OCI-LY7 (cell line): ENCODE results near the gene LPCAT1.

Experiments used
- CTCF ChIP-seq: fragments of 200-600 bp; sonication (generic); conservative IDR thresholded peaks from 2 replicates; pipeline ENCODE4 v1.5.1; 2014; ENCODE audit warnings: mild to moderate bottlenecking, antibody characterized with exemption, low read length, moderate library complexity, mixed read lengths
- EZH2phosphoT487 ChIP-seq: fragments of 200-600 bp; sonication (generic); IDR thresholded peaks from 2 replicates; pipeline ENCODE4 v1.6.1; 2018; ENCODE audit warnings: low read depth, borderline replicate concordance, mild to moderate bottlenecking, mixed run types, antibody characterized with exemption, low read length, moderate library complexity, mixed read lengths

DNA sequence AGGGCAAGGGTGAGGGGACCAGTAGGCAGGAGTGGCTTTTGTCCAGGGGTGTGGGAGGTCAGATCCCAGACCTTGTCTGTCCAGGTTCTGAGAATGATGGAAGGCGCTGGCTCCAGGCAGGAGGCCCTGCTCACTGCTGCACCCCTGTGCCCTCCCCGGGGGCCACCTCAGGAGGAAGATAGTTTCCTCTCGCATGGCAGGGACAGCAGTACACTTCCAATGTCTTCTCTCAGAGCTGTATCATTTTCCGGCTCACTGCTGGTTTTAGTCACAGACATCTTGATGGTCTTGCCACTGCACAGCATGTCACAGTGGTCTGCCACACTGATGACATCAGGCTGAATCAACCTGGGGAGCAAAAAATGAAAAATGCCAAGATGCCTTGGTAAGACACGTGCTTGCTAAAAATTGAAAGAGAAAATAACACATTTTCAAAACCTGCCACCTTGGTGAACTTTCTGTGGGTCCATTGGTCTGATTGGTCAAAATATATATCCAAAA lies 75.2 kb downstream of the LPCAT1 start:
- TF ChIP-seq CTCF (no peak), EZH2phosphoT487 (no peak)
